AG09319 (cell line): ENCODE results near the gene GRWD1.

Experiments
- DNase-seq: peaks from one replicate; pipeline ENCODE4 v3.0.0-alpha.2; 2010; ENCODE audit warnings: low read depth; ENCODE audit errors: extremely low read depth
- CTCF ChIP-seq: IDR thresholded peaks from 2 replicates; pipeline ENCODE4 v1.5.1; 2011; ENCODE audit warnings: low read depth, mild to moderate bottlenecking, inconsistent platforms, low read length, moderate library complexity

Gene GRWD1

DNA sequence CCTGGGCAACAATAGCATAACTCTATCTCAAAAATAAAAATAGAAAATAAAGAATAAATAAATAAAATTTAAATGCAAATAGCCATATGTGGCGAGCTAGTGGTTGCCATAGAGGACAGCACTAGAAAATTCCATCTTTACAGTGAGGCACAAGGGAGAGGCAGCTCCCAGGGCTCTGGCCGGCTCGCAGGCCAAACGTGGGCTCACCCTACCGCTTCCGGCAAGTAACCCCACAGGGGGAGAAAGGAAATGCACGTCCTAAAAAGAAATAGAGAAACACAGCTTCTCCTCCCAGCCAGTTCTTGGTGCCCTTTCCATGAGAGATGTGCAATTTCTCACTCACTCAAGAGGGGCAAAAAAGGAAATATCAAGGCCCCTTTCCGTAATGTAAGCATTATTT lies 12.4 kb upstream of the GRWD1 start:
- no peak for TF ChIP-seq CTCF
- DNase-seq: no peak

DNA sequence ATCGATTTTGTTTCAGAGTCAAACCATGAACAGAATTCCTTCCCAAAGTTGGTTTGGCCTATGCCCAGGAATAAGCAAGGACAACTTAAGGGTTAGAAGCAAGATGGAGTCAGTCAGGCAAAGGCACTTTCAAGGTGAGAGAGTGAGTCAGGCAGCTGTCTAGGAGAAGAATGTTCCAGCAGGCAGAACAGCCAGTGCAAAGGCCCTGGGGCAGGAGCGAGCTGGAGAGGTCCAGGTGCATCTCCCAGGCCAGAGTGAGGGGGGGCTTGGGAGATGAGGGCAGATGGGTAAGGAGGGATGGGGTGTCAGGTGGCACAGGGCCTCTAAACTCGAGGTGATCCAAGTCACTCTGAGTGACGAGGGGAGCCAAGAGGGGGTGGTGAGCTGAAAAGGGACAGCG lies 9.2 kb upstream of the GRWD1 start:
- no peak for DNase-seq
- no peak for TF ChIP-seq CTCF

DNA sequence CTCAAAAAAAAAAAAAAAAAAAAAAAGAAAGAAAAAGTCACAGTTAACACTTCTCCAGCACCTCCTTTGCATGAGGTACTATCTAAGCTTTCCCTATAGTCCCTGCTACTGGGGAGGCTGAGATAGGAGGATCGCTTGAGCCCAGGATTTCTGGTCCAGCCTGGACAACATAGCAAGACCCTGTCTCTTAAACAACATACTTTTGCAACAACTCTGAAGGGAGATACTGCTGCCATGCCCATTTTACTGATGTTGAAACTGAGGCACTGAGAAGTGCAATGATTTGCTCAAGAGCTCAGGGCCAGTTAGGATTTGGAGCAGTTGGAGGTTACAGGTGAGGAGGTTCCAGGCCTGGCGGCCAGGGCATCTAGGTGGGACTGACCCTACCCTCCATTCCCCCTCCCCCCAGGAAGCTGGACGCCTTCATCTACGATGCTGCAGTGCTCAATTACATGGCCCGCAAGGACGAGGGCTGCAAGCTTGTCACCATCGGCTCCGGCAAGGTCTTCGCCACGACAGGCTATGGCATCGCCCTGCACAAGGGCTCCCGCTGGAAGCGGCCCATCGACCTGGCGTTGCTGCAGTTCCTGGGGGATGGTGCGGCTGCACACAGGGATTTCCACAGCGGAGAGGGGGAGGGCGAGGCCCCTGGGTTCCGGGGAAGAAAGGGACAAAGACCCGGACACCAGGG lies 4.3 kb upstream of the GRWD1 start:
- no peak for TF ChIP-seq CTCF

GRCh38 chr19:48442116-48443035 lies 3.4 kb upstream of the GRWD1 start:
- no peak for DNase-seq
- no peak for TF ChIP-seq CTCF

More for the DNA sequence above, 4.3 kb upstream of the GRWD1 start:
- DNase-seq: no peak

DNA sequence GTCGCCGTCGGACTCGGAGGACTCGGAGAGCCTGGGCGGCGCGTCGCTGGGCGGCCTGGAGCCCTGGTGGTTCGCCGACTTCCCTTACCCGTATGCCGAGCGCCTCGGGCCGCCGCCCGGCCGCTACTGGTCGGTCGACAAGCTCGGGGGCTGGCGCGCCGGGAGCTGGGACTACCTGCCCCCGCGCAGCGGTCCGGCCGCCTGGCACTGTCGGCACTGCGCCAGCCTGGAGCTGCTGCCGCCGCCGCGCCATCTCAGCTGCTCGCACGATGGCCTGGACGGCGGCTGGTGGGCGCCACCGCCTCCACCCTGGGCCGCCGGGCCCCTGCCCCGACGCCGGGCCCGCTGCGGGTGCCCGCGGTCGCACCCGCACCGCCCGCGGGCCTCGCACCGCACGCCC lies 2.5 kb upstream of the GRWD1 start:
- no peak for TF ChIP-seq CTCF
- DNase-seq: no peak

DNA sequence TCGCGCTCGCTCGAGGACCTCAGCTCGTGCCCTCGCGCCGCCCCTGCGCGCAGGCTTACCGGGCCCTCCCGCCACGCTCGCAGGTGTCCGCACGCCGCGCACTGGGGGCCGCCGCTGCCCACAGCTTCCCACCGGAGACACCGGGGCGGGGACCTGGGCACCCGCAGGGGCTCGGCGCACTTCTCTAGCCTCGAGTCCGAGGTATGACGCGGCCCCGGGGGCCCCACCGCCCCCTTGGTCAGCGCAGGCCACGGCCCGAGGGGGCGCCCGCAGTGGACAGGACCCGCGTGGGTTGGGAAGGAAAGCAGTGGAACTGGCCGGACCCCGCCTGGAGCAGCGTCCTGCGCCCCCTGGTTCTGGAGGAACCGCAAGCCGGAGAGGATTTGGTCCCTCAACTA lies 2.1 kb upstream of the GRWD1 start:
- no peak for DNase-seq
- no peak for TF ChIP-seq CTCF
